HepG2 (cell line): ENCODE results near the gene CORO7. TPM values are rescaled to one million over a fixed set of nuclear protein-coding genes. Genes with fewer than 3 reads are reported as not detected.

Experiments used
- IRF2 ChIP-seq: IDR thresholded peaks from 2 replicates; pipeline ENCODE4 v1.6.1; 2018; ENCODE audit warnings: missing genetic modification reagents, missing compliant biosample characterization
- RARG ChIP-seq: sonication (generic); formaldehyde crosslinking; IDR thresholded peaks from 2 replicates; pipeline ENCODE4 v1.4.0; 2020; ENCODE audit warnings: low read depth, mild to moderate bottlenecking, missing genetic modification reagents
- SALL1 ChIP-seq: sonication (generic); formaldehyde crosslinking; IDR thresholded peaks from 2 replicates; pipeline ENCODE4 v1.8.0; 2022; ENCODE audit warnings: mild to moderate bottlenecking, missing genetic modification reagents
- SIX4 ChIP-seq: sonication (generic); formaldehyde crosslinking; IDR thresholded peaks from 2 replicates; pipeline ENCODE4 v1.4.0; 2020; ENCODE audit warnings: missing genetic modification reagents
- SMAD1 ChIP-seq: sonication (generic); formaldehyde crosslinking; IDR thresholded peaks from 2 replicates; pipeline ENCODE4 v1.4.0; 2020; ENCODE audit warnings: missing genetic modification reagents, low read depth, mild to moderate bottlenecking, borderline replicate concordance
- SMC3 ChIP-seq: IDR thresholded peaks from 2 replicates; pipeline ENCODE4 v1.6.1; 2011; ENCODE audit warnings: low read length, improper control_type of control experiment
- TIGD3 ChIP-seq: sonication (generic); formaldehyde crosslinking; IDR thresholded peaks from 2 replicates; pipeline ENCODE4 v1.5.1; 2020; ENCODE audit warnings: mild to moderate bottlenecking, missing genetic modification reagents, borderline replicate concordance
- TOPORS ChIP-seq: sonication (generic); formaldehyde crosslinking; IDR thresholded peaks from 2 replicates; pipeline ENCODE4 v1.8.0; 2023; ENCODE audit warnings: mild to moderate bottlenecking, missing genetic modification reagents
- ZFP36L1 ChIP-seq: sonication (generic); formaldehyde crosslinking; IDR thresholded peaks from 2 replicates; pipeline ENCODE4 v1.8.0; 2022; ENCODE audit warnings: mild to moderate bottlenecking, missing genetic modification reagents, moderate library complexity
- ZNF17 ChIP-seq: sonication (generic); formaldehyde crosslinking; IDR thresholded peaks from 2 replicates; pipeline ENCODE4 v1.5.0; 2020; ENCODE audit warnings: mild to moderate bottlenecking, missing genetic modification reagents
- ZNF251 ChIP-seq: sonication (generic); formaldehyde crosslinking; IDR thresholded peaks from 2 replicates; pipeline ENCODE4 v1.9.0; 2021; ENCODE audit warnings: mild to moderate bottlenecking, missing genetic modification reagents
- ZNF33B ChIP-seq: sonication (generic); formaldehyde crosslinking; IDR thresholded peaks from 2 replicates; pipeline ENCODE4 v1.5.1; 2020; ENCODE audit warnings: mild to moderate bottlenecking, missing genetic modification reagents
- ZNF569 ChIP-seq: sonication (generic); formaldehyde crosslinking; IDR thresholded peaks from 2 replicates; pipeline ENCODE4 v1.5.0; 2020; ENCODE audit warnings: mild to moderate bottlenecking, missing genetic modification reagents, moderate library complexity, borderline replicate concordance
- ZNF614 ChIP-seq: IDR thresholded peaks from 2 replicates; pipeline ENCODE4 v1.6.1; 2018; ENCODE audit warnings: missing biosample characterization, missing genetic modification reagents, inconsistent platforms, borderline replicate concordance
- ZNF766 ChIP-seq: sonication (generic); formaldehyde crosslinking; IDR thresholded peaks from 2 replicates; pipeline ENCODE4 v1.5.0; 2020; ENCODE audit warnings: missing genetic modification reagents, borderline replicate concordance
- ZNF839 ChIP-seq: sonication (generic); formaldehyde crosslinking; IDR thresholded peaks from 2 replicates; pipeline ENCODE4 v1.4.0; 2020; ENCODE audit warnings: missing genetic modification reagents, mild to moderate bottlenecking, borderline replicate concordance
- polyA plus RNA-seq, 8 experiments: library from polyadenylated mRNA; depleted of rRNA in 3 of 8; stranded (reverse) in 7 of 8; unstranded in 1 of 8; fragments of >200 nt; fragmentation: Illumina TruSeq in 4 of 8; extraction: Trizol in 4 of 8; gene quantifications; 2 replicates each; pipeline versions ENCODE4 v1.2.1 to v1.2.3, GENCODE V29; 2011 to 2016; ENCODE audit warnings: low read depth in 4 of 8, missing spikeins in 1 of 8, mixed read lengths in 1 of 8; ENCODE audit not compliant: insufficient read depth in 1 of 8
- total RNA-seq, 5 experiments: library from RNA; depleted of rRNA; stranded (reverse); fragments of >200 nt; fragmentation: Illumina TruSeq; extraction: Trizol; gene quantifications; 2 replicates each; pipeline ENCODE4 v1.2.3, GENCODE V29; 2016; ENCODE audit warnings: low read depth in 1 of 5
- TF ChIP-seq, protein P1 (sequence below): sonication (generic); formaldehyde crosslinking; IDR thresholded peaks from 2 replicates; pipeline ENCODE4 v1.4.0; 2020; ENCODE audit warnings: mild to moderate bottlenecking, missing genetic modification reagents, borderline replicate concordance
- TF ChIP-seq, protein P2 (sequence below): sonication (generic); formaldehyde crosslinking; IDR thresholded peaks from 2 replicates; pipeline ENCODE4 v1.4.0; 2020; ENCODE audit warnings: mild to moderate bottlenecking, low read depth, missing genetic modification reagents
- TF ChIP-seq, protein P3 (sequence below): sonication (generic); formaldehyde crosslinking; IDR thresholded peaks from 2 replicates; pipeline ENCODE4 v1.4.0; 2020; ENCODE audit warnings: missing genetic modification reagents
- TF ChIP-seq, protein P4 (sequence below): sonication (generic); formaldehyde crosslinking; IDR thresholded peaks from 2 replicates; pipeline ENCODE4 v1.9.0; 2021; ENCODE audit warnings: missing genetic modification reagents, borderline replicate concordance

Gene CORO7
- total and polyA plus RNA-seq, 2 of the 13 experiments (the other 11 are each of a cell fraction or from before 2014, with no cell fraction given) = 9.9 to 14.3 TPM

DNA sequence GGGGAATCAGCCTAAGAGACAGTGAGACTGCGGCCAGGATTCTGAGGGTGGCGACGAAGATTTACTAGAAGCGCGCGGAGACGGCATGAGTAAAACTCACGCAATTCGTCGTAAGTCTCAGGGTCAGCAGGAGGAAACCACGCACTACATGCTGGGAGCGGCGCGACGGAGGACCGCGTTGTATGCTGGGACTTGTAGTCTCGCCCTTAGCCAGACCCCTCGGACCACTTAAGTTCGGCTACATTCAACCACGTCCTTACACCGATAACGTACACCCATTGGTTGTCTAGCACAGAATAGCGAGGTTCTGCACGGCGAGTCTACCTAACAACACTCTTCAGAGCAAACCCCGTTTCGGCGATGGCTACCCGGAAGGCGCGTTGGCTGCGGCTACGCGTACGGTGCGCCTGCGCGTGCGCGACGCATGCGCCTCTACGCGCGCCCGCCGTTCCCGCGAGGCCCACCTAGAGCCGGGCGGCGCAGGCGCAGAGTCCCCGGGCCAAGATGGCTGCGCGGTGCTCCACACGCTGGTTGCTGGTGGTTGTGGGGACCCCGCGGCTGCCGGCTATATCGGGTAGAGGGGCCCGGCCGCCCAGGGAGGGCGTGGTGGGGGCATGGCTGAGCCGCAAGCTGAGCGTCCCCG, 9.1 kb upstream of the CORO7 start, which contains the start of gene DNAJA3 (continued):
- TF ChIP-seq, protein P1, sequence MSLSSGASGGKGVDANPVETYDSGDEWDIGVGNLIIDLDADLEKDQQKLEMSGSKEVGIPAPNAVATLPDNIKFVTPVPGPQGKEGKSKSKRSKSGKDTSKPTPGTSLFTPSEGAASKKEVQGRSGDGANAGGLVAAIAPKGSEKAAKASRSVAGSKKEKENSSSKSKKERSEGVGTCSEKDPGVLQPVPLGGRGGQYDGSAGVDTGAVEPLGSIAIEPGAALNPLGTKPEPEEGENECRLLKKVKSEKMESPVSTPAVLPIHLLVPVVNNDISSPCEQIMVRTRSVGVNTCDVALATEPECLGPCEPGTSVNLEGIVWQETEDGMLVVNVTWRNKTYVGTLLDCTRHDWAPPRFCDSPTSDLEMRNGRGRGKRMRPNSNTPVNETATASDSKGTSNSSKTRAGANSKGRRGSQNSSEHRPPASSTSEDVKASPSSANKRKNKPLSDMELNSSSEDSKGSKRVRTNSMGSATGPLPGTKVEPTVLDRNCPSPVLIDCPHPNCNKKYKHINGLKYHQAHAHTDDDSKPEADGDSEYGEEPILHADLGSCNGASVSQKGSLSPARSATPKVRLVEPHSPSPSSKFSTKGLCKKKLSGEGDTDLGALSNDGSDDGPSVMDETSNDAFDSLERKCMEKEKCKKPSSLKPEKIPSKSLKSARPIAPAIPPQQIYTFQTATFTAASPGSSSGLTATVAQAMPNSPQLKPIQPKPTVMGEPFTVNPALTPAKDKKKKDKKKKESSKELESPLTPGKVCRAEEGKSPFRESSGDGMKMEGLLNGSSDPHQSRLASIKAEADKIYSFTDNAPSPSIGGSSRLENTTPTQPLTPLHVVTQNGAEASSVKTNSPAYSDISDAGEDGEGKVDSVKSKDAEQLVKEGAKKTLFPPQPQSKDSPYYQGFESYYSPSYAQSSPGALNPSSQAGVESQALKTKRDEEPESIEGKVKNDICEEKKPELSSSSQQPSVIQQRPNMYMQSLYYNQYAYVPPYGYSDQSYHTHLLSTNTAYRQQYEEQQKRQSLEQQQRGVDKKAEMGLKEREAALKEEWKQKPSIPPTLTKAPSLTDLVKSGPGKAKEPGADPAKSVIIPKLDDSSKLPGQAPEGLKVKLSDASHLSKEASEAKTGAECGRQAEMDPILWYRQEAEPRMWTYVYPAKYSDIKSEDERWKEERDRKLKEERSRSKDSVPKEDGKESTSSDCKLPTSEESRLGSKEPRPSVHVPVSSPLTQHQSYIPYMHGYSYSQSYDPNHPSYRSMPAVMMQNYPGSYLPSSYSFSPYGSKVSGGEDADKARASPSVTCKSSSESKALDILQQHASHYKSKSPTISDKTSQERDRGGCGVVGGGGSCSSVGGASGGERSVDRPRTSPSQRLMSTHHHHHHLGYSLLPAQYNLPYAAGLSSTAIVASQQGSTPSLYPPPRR (CRISPR knock-in tag) = no peak
- TF ChIP-seq ZNF614 (CRISPR knock-in tag) (no peak), ZNF251 (CRISPR knock-in tag) (no peak), SMC3 (no peak), RARG (0 out of 2 replicates have a peak, but pooled peaks have one; percentile 48), TIGD3 (CRISPR knock-in tag) (no peak), ZNF766 (CRISPR knock-in tag) (no peak; the same call in 1 of the 2 replicates), ZNF839 (CRISPR knock-in tag) (no peak), IRF2 (CRISPR knock-in tag) (no peak), SIX4 (no peak), SMAD1 (no peak), ZNF17 (CRISPR knock-in tag) (no peak), TOPORS (CRISPR knock-in tag) (0 out of 2 replicates have a peak, but pooled peaks have one; percentile 65), ZNF569 (CRISPR knock-in tag) (no peak), ZFP36L1 (CRISPR knock-in tag) (no peak), ZNF33B (CRISPR knock-in tag) (peak; percentile 88; the same call in 1 of the 2 replicates), SALL1 (CRISPR knock-in tag) (peak; percentile 57)
- TF ChIP-seq, protein P2, sequence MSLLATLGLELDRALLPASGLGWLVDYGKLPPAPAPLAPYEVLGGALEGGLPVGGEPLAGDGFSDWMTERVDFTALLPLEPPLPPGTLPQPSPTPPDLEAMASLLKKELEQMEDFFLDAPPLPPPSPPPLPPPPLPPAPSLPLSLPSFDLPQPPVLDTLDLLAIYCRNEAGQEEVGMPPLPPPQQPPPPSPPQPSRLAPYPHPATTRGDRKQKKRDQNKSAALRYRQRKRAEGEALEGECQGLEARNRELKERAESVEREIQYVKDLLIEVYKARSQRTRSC (CRISPR knock-in tag) = no peak; the same call in 1 of the 2 replicates
- TF ChIP-seq, protein P3, sequence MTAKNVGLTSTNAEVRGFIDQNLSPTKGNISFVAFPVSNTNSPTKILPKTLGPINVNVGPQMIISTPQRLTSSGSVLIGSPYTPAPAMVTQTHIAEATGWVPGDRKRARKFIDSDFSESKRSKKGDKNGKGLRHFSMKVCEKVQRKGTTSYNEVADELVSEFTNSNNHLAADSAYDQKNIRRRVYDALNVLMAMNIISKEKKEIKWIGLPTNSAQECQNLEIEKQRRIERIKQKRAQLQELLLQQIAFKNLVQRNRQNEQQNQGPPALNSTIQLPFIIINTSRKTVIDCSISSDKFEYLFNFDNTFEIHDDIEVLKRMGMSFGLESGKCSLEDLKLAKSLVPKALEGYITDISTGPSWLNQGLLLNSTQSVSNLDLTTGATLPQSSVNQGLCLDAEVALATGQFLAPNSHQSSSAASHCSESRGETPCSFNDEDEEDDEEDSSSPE = peak; percentile 73
- TF ChIP-seq, protein P4, sequence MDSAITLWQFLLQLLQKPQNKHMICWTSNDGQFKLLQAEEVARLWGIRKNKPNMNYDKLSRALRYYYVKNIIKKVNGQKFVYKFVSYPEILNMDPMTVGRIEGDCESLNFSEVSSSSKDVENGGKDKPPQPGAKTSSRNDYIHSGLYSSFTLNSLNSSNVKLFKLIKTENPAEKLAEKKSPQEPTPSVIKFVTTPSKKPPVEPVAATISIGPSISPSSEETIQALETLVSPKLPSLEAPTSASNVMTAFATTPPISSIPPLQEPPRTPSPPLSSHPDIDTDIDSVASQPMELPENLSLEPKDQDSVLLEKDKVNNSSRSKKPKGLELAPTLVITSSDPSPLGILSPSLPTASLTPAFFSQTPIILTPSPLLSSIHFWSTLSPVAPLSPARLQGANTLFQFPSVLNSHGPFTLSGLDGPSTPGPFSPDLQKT (CRISPR knock-in tag) = no peak
